Suprapubic skin (tissue), 3 donors: ENCODE results near the gene TTYH1.
A peak's percentile ranks its signal among the peaks of the same experiment; 100 is the strongest.

Source experiments
- CTCF ChIP-seq, 2 donors: fragments of 200-600 bp in 1 of 2; fragments of 450-650 bp in 1 of 2; sonication (generic) in 1 of 2; IDR thresholded peaks; one replicate each; pipeline ENCODE4 v1.5.1; 2016 to 2019; ENCODE audit warnings: antibody characterized with exemption in 2 of 2, mild to moderate bottlenecking in 1 of 2, moderate library complexity in 1 of 2
- POLR2AphosphoS5 ChIP-seq, 3 donors: sonication (generic); formaldehyde crosslinking; IDR thresholded peaks; one replicate each; pipeline ENCODE4 v1.6.1; 2017; ENCODE audit warnings: antibody characterized with exemption in 3 of 3

- TF ChIP-seq CTCF (IDR thresholded peaks at IDR 0.05) (peak; percentile 8 to 50), POLR2AphosphoS5 (IDR thresholded peaks at IDR 0.05) (no peak)
These were observed 66.2 kb downstream of the TTYH1 start for GRCh38 chr19:54481326-54481930.
